DMS53 treated with DMSO at 0.1 percent for 48 hours (cell line): ENCODE measurements around the gene APOF.
"Not testable (repeated sequence)": the region's sequence is repeated elsewhere in the genome, so short reads cannot be mapped to it uniquely, and the experiment has no call there.

Source experiments
- DNase-seq: peaks from one replicate; lab custom pipeline; 2025; ENCODE audit not compliant: unreplicated experiment; lab: John Stamatoyannopoulos, UW

Gene APOF

GRCh38 chr12:56333197-56333678 lies 29.4 kb downstream of the APOF start:
- DNase-seq = no peak

- DNase-seq = no peak
Measured at GRCh38 chr12:56332512-56333196, 30.0 kb downstream of the APOF start.

GRCh38 chr12:56330936-56331490 lies 31.6 kb downstream of the APOF start:
- DNase-seq = no peak

DNA sequence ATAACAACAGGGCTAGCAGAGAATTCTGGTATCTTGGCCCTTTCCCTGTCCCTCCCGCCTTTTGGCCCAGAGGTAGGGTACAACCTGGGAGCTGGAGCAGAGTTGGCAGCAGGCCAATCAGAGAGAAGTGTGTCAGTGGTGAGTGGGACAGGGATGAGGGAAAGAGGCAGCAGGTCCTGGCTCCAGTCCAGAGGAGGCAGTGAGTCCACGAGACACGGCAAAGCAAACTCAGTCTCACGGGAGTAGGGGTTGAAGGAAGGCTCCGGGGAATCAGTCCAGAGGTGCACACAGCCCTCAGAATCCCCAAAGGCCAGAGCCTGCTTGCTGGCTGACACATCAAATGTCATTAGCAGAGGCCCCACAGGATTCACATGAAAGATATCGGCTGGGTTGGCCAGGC lies 36.1 kb downstream of the APOF start:
- DNase-seq = no peak

GRCh38 chr12:56326126-56326525 lies 36.5 kb downstream of the APOF start:
- no peak for DNase-seq

- DNase-seq = no peak
Measured at GRCh38 chr12:56324206-56324605, 38.5 kb downstream of the APOF start.

GRCh38 chr12:56321610-56322009 lies 41.0 kb downstream of the APOF start:
- DNase-seq = not testable (repeated sequence)

DNA sequence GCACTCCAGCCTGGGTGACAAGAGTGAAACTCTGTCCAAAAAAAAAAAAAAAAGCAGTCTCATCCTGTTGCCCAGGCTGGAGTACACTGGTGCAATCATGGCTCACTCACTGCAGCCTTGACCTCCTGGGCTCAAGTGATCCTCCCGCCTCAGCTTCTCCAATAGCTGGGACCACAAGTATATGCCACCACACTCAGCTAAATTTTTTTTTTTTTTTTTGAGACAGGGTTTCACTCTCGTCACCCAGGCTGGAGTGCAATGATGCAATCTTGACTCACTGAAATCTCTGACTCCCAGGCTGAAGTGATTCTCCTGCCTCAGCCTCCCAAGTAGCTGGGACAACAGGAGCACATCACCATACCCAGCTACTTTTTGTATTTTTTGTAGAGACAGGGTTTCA lies 41.6 kb downstream of the APOF start:
- DNase-seq = no peak

- no peak for DNase-seq
Measured at GRCh38 chr12:56317675-56318074, 45.0 kb downstream of the APOF start.

GRCh38 chr12:56315622-56316473 lies 46.8 kb downstream of the APOF start, which contains the start of gene CNPY2:
Gene CNPY2 (minus strand): TSS chr12:56315988. CDS start chr12:56315217, 771 bp downstream.
- peak; percentile 96 for DNase-seq

- no peak for DNase-seq
Measured at GRCh38 chr12:56315249-56315621, 47.4 kb downstream of the APOF start.

GRCh38 chr12:56311003-56311402 lies 51.7 kb downstream of the APOF start:
- DNase-seq = no peak
